Activated CD4-positive, alpha-beta T cell treated with anti-CD3 and anti-CD28 coated beads, Interleukin-2, Interleukin-6, amounts not matched to agents 100 ng/mL and 50 ng/mL, durations not matched to agents 16 hours and 8 hours (primary cell): ENCODE measurements around the gene MAN1A1.
A peak's percentile ranks its signal among the peaks of the same experiment; 100 is the strongest.

ENCODE experiments used
- DNase-seq: peaks from one replicate; pipeline ENCODE4 v3.0.0-alpha.2; 2020

MAN1A1 gene

GRCh38 chr6:119133400-119133799, 216.2 kb downstream of the MAN1A1 start:
- DNase-seq: no peak

- DNase-seq: no peak
These were observed 217.1 kb downstream of the MAN1A1 start for GRCh38 chr6:119132261-119132981.

GRCh38 chr6:119129968-119130484, 219.5 kb downstream of the MAN1A1 start:
- no peak for DNase-seq

GRCh38 chr6:119129148-119129967, 220.2 kb downstream of the MAN1A1 start:
- DNase-seq: peak; percentile 81

- DNase-seq: no peak
These were observed 221.2 kb downstream of the MAN1A1 start for GRCh38 chr6:119128252-119128912.

- no peak for DNase-seq
These were observed 221.9 kb downstream of the MAN1A1 start for GRCh38 chr6:119127627-119128026.
